Sciatic nerve (tissue), 2 donors: ENCODE data around the gene INSYN2A. TPM values are rescaled to one million over a fixed set of nuclear protein-coding genes. Genes with fewer than 3 reads are reported as not detected.

Source experiments
- ATAC-seq: fragments of 200-7000 bp; cut with Tn5 transposase; one replicate; pipeline ENCODE4 v1.9.1; 2020; ENCODE audit warnings: mild to moderate bottlenecking, moderate library complexity
- DNase-seq: peaks from one replicate; pipeline ENCODE4 v3.0.0-alpha.2; 2020; ENCODE audit warnings: low spot score
- intact Hi-C: fragments of 100-400 bp; cut with DNase I; formaldehyde crosslinking; loops from one replicate; pipeline ENCODE4 v1.14.2; 2022
- total RNA-seq: library from RNA; stranded (reverse); fragmentation: NEBNext Ultra II Directional; extraction: Animal tissue kit (Norgen Biotek cat#: 25700); gene quantifications from one replicate; pipeline ENCODE4 v1.2.1, GENCODE V29; 2021
- donor health status: DM: no; HTN: no; CAD: no.
- donor health status: DM: no; HTN: no; CAD: no.

INSYN2A gene
- total RNA-seq, 1 donor from 2014 or later: not detected

GRCh38 chr10:127197154-127197432 lies 702 bp upstream of the INSYN2A start:
- ATAC-seq (no peak), DNase-seq (no peak)
- intact Hi-C loops: no loop called here

DNA sequence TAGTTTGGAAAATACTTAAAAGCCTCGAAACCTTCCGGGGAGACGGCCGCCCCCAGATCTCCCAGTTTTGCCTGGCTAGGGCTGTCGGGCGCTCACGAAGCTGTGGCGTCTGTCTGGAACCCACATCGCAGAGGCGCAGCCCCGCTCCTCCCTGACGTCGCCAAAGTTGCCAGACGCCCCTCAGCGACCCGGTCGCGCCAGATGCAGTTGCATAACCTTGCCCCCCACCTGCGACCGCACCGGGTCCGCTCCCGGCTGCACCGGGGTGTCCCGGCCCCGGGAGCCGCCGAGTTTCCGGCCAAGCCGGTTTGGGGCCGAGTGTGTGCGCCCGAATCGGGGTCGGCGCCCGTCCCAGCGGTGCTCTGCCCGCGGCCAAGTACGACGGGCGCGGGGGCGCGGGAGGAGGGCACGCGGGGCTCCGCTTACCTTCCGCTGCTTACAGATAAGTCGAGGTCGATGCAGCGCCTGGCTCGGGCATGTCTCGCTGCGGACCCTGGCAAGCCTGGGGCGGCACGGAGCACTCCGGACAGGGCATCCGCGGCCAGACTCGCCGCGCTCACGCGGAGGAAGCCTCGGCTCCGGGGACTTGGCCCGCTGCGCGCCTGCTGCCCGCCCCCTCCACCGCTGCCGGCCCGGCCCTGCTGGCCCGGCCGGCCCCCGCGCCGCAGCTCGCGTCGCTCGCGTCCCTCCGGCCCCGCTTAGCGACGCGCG lies 665 bp downstream of the INSYN2A start:
- ATAC-seq (no peak), DNase-seq (no peak)
- intact Hi-C loops: no loop called here

DNA sequence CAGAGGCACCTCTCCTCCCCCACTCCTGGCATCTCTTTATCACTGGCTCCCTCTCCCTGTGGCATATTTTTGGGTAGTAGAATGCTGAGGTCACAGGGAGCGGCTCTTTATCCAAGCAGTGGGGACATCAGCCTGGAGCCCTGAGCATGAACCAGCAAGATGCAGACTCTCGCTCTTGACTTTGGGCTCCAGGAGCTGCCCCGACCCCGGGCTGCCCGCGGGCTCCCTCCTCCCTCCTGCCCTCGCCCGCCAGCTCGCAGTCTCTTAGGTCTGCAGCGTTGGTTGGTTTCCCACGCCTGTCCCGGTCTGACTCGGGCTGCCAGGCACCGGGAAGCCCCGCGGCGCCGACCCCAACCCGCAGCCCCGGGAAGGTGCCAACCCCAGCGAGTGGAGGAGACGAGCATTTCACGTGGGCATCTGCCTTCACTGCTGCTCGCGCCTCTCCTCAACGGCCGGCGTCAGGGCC lies 1.3 kb downstream of the INSYN2A start:
- intact Hi-C loops: no loop called here
- no peak for ATAC-seq

DNA sequence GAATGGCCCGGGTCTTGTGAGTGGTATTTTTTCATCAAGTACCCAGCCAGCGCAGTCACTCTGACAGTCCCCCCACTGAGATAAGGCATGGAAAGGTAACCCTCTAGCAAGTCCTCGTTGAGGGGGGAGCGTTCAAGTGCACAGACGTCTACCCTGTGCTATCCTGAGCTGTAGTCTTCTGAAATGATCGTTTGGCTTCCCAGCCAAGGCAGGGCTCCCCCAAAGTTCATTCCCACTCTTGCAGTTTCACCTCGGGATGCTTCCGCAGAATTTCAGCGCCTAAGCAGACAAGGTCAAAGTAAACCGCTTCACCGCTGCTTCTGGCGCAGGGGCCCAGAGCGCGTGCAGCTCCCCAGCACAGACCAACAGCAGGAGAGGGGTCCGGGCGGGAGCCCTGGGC lies 1.8 kb downstream of the INSYN2A start:
- ATAC-seq (no peak), DNase-seq (no peak)
- intact Hi-C loops: no loop called here

More for the DNA sequence above, 1.3 kb downstream of the INSYN2A start:
- no peak for DNase-seq

DNA sequence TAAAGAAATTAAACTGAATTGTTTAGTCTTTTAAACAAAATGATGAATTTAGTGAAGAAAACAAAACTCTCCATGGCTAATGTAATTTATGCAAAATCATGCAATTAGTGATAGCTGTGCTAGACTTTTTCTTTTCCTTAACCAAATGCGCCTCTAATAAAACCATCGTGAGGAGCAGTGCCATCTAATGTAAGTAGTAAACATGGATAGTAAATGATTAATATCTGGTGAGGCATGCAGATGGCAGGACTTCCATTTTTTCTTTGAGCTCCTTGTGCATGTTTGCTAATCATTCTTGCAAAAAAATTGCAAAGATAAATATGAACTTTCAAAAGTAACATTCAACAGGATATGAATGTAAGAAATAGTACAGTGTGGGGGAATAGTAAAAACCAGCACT lies 2.3 kb downstream of the INSYN2A start:
- intact Hi-C loops: no loop called here
- ATAC-seq (no peak), DNase-seq (no peak)

- no peak for ATAC-seq
- intact Hi-C loops: no loop called here
- no peak for DNase-seq
These were observed 3.3 kb downstream of the INSYN2A start for GRCh38 chr10:127193125-127193524.

DNA sequence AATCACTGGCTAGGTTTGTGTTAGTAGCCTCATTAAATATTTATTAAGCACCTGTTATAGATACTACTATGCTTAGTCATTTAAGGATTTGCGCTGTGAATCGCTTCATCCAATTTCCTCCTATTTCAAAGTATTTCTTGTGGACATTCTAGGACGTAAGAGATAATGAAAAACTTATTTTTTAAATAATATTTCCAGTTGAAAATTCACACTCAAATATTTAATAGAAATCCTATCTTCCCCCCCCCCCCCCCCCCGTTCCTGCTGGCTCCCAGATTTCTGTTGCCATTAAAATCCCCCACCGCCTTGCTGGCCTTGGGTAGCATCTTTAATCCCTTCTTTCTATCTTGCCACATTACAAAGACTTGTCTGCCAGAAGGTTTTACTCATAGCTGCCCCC lies 6.0 kb downstream of the INSYN2A start:
- DNase-seq (no peak), ATAC-seq (no peak)
- intact Hi-C loops: no loop called here

GRCh38 chr10:127189226-127189625 lies 7.2 kb downstream of the INSYN2A start:
- intact Hi-C loops: no loop called here
- DNase-seq: no peak
- ATAC-seq: no peak

- DNase-seq: no peak
- intact Hi-C loops: no loop called here
- no peak for ATAC-seq
These were observed 9.6 kb downstream of the INSYN2A start for GRCh38 chr10:127186813-127187212.

GRCh38 chr10:127184582-127184981 lies 11.8 kb downstream of the INSYN2A start:
- DNase-seq (no peak), ATAC-seq (no peak)
- intact Hi-C loops: no loop called here

DNA sequence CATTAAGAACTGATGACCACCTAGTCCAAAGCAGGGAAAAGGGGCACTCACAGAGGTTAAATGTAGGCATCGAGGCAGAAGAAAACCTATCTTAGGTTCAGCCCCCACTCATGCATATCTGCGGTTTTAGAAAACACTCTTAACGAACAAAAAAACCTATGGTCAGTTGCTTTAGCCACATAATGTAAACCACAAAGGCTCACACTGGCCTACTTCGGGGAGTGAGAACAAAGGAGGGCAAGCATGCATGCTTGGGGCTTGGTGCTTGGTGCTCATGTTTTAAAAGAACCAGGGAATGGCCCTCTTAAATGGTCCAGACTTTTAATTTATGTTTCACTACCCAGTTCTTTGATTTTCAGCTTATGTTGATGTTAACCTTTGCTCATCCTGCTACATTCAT lies 14.2 kb downstream of the INSYN2A start:
- ATAC-seq (no peak), DNase-seq (no peak)
- intact Hi-C loops: no loop called here

- ATAC-seq (no peak), DNase-seq (no peak)
- intact Hi-C loops: no loop called here
These were observed 16.7 kb downstream of the INSYN2A start for GRCh38 chr10:127179612-127180250.

DNA sequence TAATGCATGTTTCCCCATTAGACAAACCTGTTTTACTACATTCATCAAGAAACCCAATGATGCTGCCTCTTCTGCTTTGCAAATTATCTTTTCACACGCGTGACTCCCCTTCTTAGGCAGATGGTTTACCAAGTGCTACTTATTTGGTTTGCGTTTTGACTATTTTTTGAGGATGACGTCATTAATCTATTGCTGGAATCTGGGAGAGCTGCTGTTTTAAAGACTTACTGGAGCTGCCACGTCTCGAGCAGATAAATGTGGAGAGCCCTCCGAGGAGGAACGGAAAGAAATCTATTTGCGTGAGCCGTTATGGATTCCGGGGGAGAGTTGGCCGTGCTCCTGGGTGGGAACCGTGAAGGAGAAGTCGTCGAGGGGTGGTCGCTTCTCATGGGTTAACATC lies 19.7 kb downstream of the INSYN2A start:
- ATAC-seq (no peak), DNase-seq (no peak)
- intact Hi-C loops: no loop called here

DNA sequence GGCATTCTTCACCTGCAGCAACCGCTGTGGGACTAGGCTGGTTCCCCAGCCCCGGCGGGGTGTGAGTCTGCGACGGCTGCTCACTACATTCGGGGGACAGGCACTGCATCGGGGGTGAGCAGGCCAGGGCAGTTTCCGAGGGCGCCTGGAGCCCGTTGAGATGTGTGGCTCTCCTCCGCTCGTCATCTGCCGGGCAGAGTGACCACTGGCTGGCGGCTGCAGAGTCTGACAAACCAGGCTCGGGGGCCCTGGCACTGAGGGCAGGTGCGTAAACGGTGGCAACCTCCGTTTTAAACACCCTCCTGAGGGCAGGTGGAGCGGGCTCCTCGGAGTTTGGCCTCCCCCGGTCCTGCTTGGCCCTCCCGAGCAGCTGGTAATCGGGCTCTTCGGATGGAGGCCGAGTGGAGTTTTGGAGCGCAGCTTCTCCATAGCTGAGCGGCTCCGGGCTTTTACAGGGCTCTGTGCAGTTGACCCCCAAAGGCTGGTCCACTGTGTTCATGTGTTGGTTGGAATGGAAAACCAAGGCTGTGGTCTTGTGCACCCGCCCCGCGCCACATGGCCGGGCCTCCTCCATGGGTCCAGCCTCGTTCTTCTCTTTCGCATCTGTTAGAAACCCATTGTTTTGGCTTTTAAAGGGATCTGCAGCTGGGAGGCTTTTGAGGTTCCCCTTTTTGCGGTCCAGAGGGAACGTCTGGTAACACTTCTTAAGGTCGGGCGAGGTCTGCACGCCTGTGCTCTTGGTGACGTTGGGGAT lies 20.9 kb downstream of the INSYN2A start:
- DNase-seq (no peak), ATAC-seq (no peak)
- intact Hi-C loops: no loop called here

- DNase-seq (no peak), ATAC-seq (no peak)
- intact Hi-C loops: no loop called here
These were observed 21.5 kb downstream of the INSYN2A start for GRCh38 chr10:127174866-127175265.

GRCh38 chr10:127168261-127168660 lies 28.1 kb downstream of the INSYN2A start:
- no peak for ATAC-seq
- DNase-seq: no peak
- intact Hi-C loops: no loop called here

GRCh38 chr10:127162841-127163240 lies 33.5 kb downstream of the INSYN2A start:
- ATAC-seq: no peak
- no peak for DNase-seq
- intact Hi-C loops: no loop called here

GRCh38 chr10:127161482-127161881 lies 34.9 kb downstream of the INSYN2A start:
- intact Hi-C loops: no loop called here
- ATAC-seq: no peak
- DNase-seq: no peak

- DNase-seq (no peak), ATAC-seq (no peak)
- intact Hi-C loops: no loop called here
These were observed 36.6 kb downstream of the INSYN2A start for GRCh38 chr10:127159648-127160245.

DNA sequence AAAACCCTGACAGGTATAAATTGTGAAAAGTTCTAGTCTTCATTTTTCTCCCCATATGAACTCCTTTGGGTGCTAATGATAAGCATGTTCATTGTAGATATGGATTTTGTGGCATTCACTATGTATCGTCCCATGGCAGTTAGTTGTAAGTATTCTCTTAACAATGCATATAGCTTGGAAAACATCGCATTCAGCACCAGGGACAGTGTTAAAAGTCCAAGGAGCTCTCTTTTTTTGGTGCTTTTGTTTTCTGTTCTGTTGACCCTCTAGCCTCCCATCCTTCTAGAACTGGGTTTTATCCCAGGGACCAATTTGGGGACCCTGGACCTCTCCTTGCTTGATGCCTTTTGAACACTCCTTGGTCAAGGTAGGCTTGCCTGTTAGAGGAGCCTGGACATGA lies 37.7 kb downstream of the INSYN2A start:
- intact Hi-C loops: no loop called here
- no peak for ATAC-seq
- DNase-seq: no peak
